Thoracic aorta (tissue), 2 donors: Measurements from ENCODE around the gene CHD9NB. TPM values are rescaled to one million over a fixed set of nuclear protein-coding genes. Genes with fewer than 3 reads are reported as not detected.
"Not testable (repeated sequence)": the region's sequence is repeated elsewhere in the genome, so short reads cannot be mapped to it uniquely, and the experiment has no call there.

Experiments
- ATAC-seq: fragments of 150-250 bp; one replicate; pipeline ENCODE4 v1.8.0; 2017; ENCODE audit warnings: low read depth; ENCODE audit not compliant: insufficient number of reproducible peaks, low FRiP score
- DNase-seq: peaks from one replicate; pipeline ENCODE4 v3.0.0-alpha.2; 2020; ENCODE audit warnings: low spot score
- H3K27ac ChIP-seq, 2 donors: fragments of 200-600 bp; sonication (generic); 1 replicate in 1 of 2; 2 replicates in 1 of 2; pipeline ENCODE4 v1.5.1; 2016; ENCODE audit warnings: mild to moderate bottlenecking in 2 of 2, moderate library complexity in 2 of 2
- H3K27me3 ChIP-seq: fragments of 200-600 bp; sonication (generic); replicated peaks from 2 replicates; pipeline ENCODE4 v1.6.0; 2016; ENCODE audit warnings: mild to moderate bottlenecking; ENCODE audit not compliant: insufficient read depth
- H3K36me3 ChIP-seq: fragments of 200-600 bp; sonication (generic); one replicate; pipeline ENCODE4 v1.5.1; 2016
- H3K4me1 ChIP-seq, 2 donors: fragments of 200-600 bp; sonication (generic); 1 replicate in 1 of 2; 2 replicates in 1 of 2; pipeline versions ENCODE4 v1.5.1 to v1.6.0; 2016; ENCODE audit warnings: low read depth in 2 of 2, mild to moderate bottlenecking in 1 of 2; ENCODE audit not compliant: control insufficient read depth in 1 of 2
- H3K4me3 ChIP-seq: fragments of 200-600 bp; sonication (generic); 2 replicates; pipeline ENCODE4 v1.5.1; 2016; ENCODE audit warnings: mild to moderate bottlenecking
- H3K9me3 ChIP-seq: fragments of 200-600 bp; sonication (generic); 2 replicates; pipeline ENCODE4 v1.5.1; 2016
- total RNA-seq, 2 donors: library from RNA; depleted of rRNA; stranded (reverse); fragments of >200 nt; gene quantifications; one replicate each; pipeline versions ENCODE4 v1.1.0 to v1.2.3, GENCODE V29; 2016
- TF ChIP-seq, protein P1 (sequence below): fragments of 200-600 bp; sonication (generic); IDR thresholded peaks from one replicate; pipeline ENCODE4 v1.5.1; 2019; ENCODE audit warnings: antibody characterized with exemption

The CHD9NB gene
- total RNA-seq, 2 donors from 2014 or later = 0.85 to 2.3 TPM

DNA sequence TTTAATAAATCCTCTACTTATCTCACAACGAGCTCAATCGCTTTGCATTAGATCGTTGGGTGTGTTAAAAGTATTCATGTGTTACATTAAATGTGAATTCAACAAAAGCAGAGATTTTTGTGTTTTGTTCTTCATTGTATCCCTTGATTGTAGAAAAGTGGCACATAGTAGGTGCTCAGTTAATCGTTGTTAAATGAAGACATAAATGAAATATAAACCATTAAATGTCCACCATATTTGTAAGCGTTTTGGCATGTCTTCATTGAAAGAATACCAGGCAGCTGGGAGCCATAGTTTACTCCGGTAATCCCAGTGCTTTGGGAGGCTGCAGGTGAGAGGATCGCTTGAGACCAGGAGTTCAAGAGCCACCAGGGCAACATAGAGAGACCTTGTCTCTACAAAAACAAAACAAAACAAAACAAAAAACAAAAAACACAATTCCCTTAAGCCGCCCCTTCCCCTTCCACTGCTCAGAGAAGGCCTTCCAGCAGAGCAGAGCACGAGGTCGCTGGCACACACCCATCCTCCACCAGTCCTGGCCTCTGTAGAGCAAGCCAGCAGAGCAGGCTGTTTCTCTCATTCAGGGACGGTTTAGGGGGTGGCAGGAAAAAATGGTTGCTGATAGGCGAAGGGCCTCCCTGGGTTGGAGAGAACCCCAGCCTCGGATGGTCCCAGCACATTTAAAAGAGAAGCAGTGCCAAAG is 1.4 kb upstream of the CHD9NB start:
- Histone ChIP-seq H3K9me3 (no peaks in the 10 kb centered on the region), H3K27ac (peak overlapping the region; percentile 45 to 71), H3K4me1 (peaks cover 23 to 24% of the 10 kb centered on the region in 2 donors), H3K36me3 (no peaks in the 10 kb centered on the region), H3K27me3 (no peaks in the 10 kb centered on the region), H3K4me3 (peak overlapping the region; percentile 81)
- TF ChIP-seq, protein P1, sequence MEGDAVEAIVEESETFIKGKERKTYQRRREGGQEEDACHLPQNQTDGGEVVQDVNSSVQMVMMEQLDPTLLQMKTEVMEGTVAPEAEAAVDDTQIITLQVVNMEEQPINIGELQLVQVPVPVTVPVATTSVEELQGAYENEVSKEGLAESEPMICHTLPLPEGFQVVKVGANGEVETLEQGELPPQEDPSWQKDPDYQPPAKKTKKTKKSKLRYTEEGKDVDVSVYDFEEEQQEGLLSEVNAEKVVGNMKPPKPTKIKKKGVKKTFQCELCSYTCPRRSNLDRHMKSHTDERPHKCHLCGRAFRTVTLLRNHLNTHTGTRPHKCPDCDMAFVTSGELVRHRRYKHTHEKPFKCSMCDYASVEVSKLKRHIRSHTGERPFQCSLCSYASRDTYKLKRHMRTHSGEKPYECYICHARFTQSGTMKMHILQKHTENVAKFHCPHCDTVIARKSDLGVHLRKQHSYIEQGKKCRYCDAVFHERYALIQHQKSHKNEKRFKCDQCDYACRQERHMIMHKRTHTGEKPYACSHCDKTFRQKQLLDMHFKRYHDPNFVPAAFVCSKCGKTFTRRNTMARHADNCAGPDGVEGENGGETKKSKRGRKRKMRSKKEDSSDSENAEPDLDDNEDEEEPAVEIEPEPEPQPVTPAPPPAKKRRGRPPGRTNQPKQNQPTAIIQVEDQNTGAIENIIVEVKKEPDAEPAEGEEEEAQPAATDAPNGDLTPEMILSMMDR = no peak
- ATAC-seq (no peak), DNase-seq (no peak)

DNA sequence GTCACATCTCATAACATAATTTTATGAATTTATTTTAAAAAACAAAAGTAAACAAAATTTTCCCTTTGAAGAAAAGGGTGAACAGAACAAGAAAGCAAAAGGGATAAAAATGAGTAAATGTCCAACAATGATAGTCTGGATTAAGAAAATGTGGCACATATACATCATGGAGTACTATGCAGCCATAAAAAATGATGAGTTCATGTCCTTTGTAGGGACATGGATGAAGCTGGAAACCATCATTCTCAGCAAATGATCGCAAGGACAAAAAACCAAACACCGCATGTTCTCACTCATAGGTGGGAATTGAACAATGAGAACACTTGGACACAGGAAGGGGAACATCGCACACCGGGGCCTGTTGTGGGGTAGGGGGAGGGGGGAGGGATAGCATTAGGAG is 1.4 kb downstream of the CHD9NB start:
- H3K27ac ChIP-seq, H3K27me3 ChIP-seq, H3K9me3 ChIP-seq, ATAC-seq, DNase-seq, H3K36me3 ChIP-seq, H3K4me3 ChIP-seq: not testable (repeated sequence)
- H3K4me1 ChIP-seq = peaks cover 19 to 21% of the 10 kb centered on the region in 2 donors

DNA sequence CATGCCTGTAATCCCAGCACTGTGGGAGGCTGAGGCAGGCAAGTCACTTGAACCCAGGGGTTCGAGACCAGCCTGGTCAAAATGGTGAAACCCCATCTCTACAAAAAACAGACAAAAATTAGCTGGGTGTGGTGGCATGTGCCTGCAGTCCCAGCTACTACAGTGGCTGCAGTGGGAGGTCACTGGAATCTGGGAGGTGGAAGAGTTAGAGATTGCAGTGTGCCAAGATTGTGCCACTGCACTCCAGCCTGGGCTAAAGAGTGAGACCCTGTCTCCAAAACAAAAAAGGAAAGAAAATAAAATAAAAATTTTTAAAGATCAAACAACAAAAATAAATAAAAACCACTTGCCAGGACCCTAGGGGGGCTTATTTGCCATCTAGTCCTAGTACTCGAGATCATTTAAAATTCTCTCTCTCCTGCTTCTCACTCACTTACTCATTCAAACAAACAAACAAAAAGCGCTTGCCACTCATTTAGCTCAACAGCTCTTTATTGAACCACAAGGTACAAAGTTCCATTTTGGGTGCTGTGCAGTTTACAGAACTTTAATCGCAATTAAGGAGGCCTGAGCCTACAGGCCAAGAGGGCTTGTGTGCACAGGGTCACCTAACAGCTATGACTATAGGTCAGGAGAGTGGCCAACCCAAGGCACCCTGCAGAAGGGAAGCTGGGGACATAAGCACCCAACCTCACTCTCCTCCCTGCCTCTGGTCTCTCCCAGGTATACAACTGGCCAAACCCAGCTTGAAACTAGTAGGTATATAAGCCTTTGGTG is 4.4 kb downstream of the CHD9NB start:
- H3K27me3 ChIP-seq = no peaks in the 10 kb centered on the region
- H3K4me1 ChIP-seq = peaks cover 17% of the 10 kb centered on the region in 2 donors
- DNase-seq (no peak), ATAC-seq (no peak)
- H3K9me3 ChIP-seq = no peaks in the 10 kb centered on the region
- H3K4me3 ChIP-seq = no peak overlapping the region
- TF ChIP-seq, protein P1 = no peak
- no peaks in the 10 kb centered on the region for H3K36me3 ChIP-seq
- H3K27ac ChIP-seq = no peak overlapping the region

DNA sequence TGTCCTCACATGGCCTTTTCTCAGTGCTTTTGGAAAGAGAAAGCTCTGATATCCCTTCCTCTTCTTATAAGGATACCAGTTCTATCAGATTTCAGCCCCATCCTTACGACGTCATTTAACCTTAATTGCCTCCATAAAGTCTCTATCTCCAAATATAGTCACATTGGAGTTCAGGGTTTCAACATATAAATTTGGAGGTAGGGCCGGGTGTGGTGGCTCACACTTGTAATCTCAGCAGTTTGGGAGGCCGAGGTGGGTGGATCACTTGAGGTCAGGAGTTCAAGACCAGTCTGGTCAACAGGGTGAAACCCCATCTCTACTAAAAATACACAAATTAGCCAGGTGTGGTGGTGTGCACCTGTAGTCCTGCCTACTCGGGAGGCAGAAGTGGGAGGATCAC is 5.2 kb downstream of the CHD9NB start:
- not testable (repeated sequence) for H3K36me3 ChIP-seq, H3K27me3 ChIP-seq, H3K4me3 ChIP-seq, H3K27ac ChIP-seq, H3K9me3 ChIP-seq, ATAC-seq, DNase-seq
- peaks cover 20% of the 10 kb centered on the region in 2 donors for H3K4me1 ChIP-seq

DNA sequence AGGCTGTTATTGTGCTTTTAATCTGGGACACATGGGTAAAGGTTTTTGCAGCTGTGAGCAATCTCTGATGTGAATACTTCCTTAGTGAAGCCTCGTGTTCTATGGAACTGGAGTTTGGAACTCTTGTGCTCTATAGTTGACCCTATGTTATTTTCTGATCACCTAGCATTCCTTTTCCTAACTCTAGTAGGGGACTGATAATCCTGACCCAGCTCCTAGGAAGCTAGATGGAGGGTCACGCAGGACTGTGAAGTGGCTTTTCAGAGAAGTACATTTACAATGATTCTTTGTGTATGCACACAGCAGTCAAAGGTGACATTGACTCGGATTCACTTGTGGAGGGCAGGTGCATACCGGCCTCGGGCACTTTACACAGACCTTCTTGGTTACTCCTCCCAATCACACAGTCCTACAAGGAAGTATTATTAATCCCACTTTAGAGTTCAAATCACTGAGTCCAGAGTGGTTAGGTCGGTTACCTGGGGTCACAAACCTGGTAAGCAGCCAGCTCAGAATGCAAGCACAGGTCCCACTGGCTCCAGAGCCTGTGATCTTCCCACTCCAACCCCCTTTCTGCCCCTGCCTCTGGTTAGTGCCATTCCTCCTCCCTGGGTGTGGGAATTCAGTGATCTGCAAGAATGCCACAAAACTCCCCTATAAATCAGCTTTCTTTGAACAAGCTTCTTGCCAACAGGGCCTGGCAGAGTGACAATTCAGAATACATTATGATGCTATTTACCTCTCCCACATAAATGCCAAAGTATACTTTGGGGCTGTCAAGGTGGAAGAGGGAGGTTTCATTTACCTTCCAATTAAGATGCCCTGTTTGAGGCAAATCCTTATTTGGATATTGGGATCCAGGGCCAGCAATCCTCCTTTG is 7.1 kb downstream of the CHD9NB start:
- peaks cover 15 to 34% of the 10 kb centered on the region in 2 donors for H3K4me1 ChIP-seq
- no peak overlapping the region for H3K27ac ChIP-seq
- ATAC-seq (no peak), DNase-seq (no peak)
- TF ChIP-seq, protein P1 = no peak
- no peak overlapping the region for H3K4me3 ChIP-seq
- no peaks in the 10 kb centered on the region for H3K27me3 ChIP-seq
- H3K36me3 ChIP-seq = no peaks in the 10 kb centered on the region
- H3K9me3 ChIP-seq = no peaks in the 10 kb centered on the region
